H54 (cell line): ENCODE data around the gene ROCK2.

Experiments
- DNase-seq: peaks from one replicate; pipeline ENCODE4 v3.0.0; 2011; ENCODE audit warnings: low spot score, mixed read lengths; ENCODE audit not compliant: insufficient read length
- FAIRE-seq: peaks from 3 replicates; lab custom pipeline; 2011; peaks lifted over from hg19 to GRCh38; lab: Jason Lieb, UNC
- POLR2A ChIP-seq: IDR thresholded peaks from 2 replicates; pipeline ENCODE4 v1.6.1; 2011; ENCODE audit warnings: low read depth, mild to moderate bottlenecking, low read length

The ROCK2 gene

DNA sequence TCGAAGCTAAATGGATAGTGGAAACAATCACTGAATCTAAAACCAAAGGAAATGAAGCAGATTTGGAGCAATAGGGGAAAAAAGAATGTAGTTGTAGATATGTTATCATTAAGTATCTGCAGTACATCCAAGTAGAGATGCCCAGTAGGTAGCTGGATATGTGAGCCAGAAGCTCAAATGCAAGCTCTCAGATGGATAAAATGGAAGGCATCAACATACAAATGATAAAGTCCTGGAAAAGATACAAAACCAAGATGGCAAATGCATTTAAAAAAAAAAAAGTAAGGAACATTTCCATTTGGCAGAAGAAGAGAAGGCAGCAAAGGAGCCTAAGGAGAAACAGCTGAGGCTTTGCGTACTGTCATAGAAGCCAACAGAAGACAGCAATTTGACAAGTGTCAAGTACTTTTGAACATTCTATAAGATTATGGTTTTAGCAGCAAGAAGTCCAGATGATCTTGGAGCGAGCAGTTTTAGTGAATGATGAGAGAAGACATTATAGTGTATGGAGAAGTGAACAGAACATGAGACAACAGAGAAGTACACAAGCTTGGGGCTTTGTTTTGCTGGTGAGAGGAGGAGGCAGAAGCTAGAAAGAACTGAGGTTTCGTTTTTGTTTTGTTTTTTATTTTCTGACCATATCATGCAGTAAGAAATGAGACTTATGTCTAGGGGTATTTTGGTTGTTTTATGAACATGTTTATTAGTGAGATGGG lies 18.3 kb downstream of the ROCK2 start:
- FAIRE-seq (no peak), DNase-seq (no peak)
- TF ChIP-seq POLR2A: no peak

DNA sequence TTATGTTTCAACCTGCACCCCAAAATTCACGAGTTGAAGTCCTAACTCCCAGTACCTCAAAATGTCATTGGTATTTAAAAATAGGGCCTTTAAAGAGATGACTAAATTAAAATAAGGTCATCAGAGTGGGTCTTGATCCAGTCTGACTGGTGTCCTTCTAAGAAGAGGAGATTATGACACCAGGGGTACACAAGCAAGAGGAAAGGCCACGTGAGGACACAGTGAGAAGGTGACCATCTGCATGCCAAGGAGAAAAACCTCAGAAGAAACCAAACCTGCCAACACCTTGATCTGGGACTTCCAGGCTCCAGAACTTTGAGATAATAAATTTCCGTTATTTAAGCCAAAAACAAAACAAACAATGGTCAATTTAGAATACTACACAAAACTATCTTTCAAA lies 22.6 kb downstream of the ROCK2 start:
- TF ChIP-seq POLR2A: no peak
- DNase-seq (no peak), FAIRE-seq (no peak)

DNA sequence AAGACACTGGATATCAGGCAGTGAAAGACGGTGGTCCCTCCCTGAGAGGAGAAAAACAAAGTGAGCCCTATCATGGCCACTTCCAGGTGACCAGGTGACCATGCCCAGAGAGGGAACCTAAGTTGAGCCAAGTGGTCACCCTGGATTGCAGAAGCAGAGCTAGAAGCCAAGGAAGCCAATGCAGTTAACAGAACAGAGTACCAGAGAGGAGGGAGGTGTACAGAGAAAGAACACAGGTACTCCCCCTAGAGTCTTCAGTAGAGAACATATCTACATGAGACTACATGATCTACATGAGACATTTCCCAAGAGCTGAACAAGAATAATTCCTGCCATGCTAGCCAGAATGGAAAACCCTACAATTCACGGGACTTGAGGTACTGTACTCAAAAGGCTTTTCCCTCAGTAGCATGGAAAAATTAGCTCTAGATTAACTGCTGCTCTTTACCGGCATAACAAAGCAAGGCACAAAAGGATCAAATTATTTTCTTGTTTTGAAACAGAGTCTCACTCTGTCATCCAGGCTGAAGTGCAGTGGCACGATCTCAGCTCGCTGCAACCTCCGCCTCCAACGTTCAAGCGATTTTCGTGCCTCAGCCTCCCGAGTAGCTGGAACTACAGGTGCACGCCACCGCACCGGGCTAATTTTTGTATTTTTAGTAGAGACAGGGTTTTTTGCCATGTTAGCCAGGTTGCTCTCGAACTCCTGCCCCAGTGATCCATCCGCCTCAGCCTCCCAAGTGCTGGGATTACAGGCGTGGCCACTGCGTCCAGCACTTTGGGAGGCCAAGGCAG lies 23.5 kb downstream of the ROCK2 start:
- FAIRE-seq (peak; percentile 6), DNase-seq (no peak)
- TF ChIP-seq POLR2A: no peak

DNA sequence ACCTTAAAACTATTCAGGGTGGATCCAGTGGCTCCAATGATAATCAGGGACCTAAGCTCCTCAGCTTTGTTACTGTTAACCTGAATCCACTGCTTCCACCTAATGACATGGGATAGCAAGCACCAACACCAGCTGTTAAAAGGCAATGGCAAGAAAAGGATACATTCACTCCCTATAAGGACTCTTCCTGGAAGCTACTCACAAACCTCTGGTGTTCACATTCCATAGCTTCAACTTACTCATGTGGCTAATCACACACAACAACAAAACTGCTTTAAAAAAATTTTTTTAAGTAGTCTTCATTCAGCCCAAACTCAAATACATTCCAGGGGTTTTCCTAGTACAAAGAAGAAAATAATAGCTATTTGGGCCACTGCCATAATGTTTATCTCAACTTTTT lies 24.5 kb downstream of the ROCK2 start:
- no peak for TF ChIP-seq POLR2A
- no peak for DNase-seq
- FAIRE-seq: no peak

DNA sequence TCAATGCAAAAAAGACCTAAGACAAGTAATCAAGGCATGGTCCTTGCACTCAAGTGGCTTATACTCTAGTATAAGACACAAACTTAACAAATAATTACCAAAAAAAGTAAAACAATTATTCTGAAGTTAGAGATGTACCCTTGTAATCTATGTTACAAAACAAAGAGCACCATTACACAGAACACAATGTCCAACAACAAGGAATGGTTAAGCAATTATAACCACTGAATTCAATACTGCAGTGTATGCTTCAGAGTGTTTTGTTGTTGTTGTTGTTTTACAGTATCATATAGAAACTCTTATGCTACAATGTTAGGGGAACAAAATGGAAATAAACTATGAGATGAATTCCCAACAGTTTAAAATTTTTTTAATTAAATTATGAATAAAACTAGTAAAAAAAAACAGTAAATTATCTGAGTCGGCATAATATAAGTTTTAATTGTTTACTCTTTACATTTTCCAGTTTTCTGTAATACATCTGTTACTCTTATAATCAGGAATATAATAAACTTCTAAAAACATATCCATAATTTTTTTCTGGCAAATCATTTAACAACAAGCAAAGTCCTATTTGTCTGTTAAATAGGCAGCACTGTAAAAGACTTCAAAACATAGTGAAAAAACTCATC lies 29.2 kb downstream of the ROCK2 start:
- no peak for DNase-seq
- TF ChIP-seq POLR2A: no peak
- no peak for FAIRE-seq

DNA sequence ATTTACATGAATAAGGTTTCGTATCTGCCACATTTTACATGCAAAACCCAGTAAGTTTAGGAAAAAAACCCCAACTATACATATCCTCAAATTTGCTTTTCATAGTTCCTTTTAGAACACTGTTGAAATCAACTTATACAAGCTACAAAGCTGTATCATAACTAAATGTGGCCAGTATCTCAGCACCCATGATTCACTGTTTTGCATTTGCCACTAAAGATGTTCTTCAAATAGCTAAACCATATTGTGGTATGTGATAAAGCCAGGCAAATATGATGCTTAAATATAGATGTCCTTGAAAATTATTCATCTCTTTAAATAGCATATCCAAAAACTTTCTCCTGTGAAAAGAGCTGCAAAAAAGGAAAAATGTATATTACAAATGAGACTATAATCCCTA lies 29.9 kb downstream of the ROCK2 start:
- FAIRE-seq (peak; percentile 41), DNase-seq (no peak)
- no peak for TF ChIP-seq POLR2A

DNA sequence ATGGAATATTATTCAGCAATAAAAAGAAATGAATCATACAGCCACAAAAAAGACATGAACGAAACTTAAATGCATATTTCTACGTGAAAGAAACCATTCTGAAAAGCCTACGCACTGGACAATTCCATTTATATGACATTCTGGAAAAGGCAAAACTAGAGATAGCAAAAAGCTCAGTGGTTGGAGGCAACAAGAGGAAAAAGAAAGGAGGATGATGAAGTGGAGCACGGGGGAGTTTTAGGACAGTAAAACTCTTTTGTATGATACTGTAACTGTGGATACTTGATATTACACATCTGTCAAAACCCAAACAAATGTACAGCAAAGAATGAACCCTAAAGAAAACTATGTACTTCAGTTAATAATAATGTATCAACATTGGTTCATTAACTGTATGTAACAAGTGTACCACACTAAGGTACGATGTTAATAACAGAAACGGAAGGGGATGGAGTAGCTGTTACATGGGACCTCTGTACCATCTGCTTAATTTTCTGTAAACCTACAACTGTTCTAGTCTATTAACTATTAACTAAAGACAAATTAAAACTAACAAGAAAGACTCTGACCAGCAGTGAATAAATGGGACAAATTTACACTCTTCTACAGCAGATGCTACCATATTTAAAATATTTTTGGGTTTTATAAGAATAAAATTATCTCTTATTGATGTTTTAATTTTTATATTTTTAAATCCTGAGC lies 31.5 kb downstream of the ROCK2 start:
- TF ChIP-seq POLR2A: no peak
- DNase-seq: no peak
- FAIRE-seq: peak; percentile 48

DNA sequence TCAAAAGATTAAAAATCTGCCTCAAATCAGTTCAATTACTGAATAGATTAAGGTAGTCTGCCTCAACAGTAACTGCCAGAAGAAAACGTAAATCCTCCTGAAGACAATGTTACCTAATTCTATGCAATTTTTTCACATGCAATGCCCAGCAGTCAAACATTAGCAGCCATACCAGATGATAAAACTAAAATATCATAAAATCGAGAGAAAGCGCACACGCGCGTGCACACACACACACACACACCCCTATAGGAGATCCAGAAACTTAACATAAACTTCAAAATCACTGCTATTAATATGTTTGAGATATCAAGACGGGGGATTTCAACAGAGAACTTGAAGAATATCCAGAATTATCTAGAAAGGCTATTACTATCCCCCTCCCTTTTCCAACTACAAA lies 32.9 kb downstream of the ROCK2 start:
- DNase-seq (no peak), FAIRE-seq (no peak)
- TF ChIP-seq POLR2A: no peak

DNA sequence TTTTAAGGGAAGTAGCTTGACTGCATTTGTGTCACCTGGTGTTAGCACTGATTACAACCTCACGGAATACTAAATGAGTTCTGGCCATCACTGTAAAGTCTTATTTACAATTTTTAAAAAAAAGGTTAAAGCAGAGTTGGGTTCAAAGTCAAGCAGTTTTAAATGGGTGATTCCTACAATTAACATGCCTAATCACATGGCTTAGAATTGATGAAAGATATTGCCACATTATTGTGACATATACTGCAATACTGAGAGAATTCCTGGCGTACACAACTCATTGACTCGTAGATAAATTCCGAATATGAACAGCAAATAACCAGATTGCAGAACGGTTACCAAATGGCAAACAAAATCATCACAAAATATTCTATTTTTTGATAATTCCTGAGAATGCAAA lies 34.2 kb downstream of the ROCK2 start:
- TF ChIP-seq POLR2A: no peak
- DNase-seq: no peak
- no peak for FAIRE-seq

DNA sequence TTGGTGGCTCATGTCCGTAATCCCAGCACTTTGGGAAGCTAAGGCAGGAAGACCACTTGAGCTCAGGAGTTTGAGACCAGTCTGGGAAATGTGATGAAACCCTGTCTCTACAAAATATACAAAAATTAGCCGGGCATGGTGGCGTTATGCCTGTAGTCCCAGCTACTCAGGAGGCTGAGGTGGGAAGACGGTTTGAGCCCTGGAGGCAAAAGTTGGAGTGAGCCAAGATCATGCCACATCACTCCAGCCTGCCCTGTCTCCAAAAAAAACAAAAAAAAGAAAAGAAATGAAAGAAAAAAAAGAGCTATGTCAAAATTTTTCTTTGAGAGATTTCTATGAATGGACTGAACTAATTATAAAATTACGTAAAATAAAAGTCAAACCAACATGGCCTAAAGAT lies 34.7 kb downstream of the ROCK2 start:
- no peak for TF ChIP-seq POLR2A
- no peak for FAIRE-seq

DNA sequence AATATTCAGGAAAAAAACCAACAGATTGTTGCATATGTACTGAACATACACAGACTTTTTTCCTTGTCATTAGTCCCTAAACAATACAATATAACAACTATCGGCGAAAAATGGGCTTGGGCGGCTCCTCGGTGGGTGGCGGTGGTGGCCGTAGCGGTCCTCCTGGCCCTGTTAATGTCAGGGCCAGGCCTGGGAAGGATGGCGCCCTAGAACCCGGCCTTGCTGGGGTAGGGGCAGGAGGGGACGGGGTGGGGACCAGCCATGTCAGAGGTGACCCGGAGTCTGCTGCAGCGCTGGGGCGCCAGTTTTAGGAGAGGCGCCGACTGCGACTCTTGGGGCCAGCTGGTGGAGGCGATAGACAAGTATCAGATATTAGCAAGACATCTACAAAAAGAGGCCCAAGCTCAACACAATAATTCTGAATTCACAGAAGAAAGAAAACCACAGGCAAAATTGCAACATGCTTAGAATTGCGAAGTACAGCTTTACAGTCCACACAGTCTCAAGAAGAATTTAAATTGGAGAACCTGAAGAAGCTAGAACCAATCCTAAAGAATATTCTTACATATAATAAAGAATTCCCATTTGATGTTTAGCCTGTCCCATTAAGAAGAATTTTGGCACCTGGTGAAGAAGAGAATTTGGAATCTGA lies 36.5 kb downstream of the ROCK2 start:
- TF ChIP-seq POLR2A: no peak
- FAIRE-seq (peak; percentile 53), DNase-seq (no peak)

More for the DNA sequence above, 34.7 kb downstream of the ROCK2 start:
- no peak for DNase-seq

DNA sequence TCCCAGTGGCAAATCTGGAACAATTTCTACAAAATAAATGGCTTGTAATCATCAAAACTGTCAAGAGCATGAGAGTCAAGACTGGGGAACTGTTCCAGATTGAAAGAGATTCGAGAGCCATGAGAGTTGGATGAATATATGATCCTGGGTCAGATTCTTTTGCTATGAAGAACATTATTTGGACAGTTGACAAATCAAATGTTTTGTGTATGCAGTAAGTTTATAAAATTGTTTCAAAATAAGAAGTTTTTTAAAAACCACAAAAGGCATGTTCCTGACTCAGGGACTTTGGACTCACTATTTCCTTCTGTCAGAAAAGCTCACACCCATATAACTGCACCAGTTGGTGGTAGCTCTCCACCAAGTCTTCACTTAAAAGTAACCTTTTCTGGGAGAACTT lies 38.5 kb downstream of the ROCK2 start:
- TF ChIP-seq POLR2A: no peak
- no peak for DNase-seq
- peak; percentile 67 for FAIRE-seq

DNA sequence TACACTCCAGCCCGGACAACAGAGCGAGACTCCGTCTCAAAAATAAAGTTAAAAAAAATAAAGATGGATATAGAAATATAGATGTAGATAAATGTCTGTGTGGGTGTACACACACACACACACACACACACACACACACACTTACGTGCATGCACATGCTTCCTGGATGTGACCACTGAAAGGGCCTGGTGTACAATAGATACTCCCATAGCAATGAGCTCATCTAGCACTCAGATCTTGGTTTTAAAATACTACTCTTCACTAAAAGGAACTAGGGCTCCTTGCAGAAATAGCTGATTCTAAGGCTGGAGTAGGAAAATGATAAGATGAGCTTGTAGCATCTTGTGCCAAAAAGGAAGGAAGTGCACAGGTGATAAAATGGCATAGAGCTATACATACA lies 39.1 kb downstream of the ROCK2 start:
- TF ChIP-seq POLR2A: no peak
- FAIRE-seq: no peak
- no peak for DNase-seq
